Hepatocyte (in vitro differentiated cells): ENCODE results near the gene PCDHGA6. TPM values are rescaled to one million over a fixed set of nuclear protein-coding genes. Genes with fewer than 3 reads are reported as not detected.

ENCODE experiments used
- DNase-seq: peaks from one replicate; pipeline ENCODE4 v3.0.0-alpha.2; 2016; ENCODE audit warnings: low spot score
- H2AFZ ChIP-seq: fragments of 200-600 bp; sonication (generic); 2 replicates; pipeline ENCODE4 v1.6.0; 2016; ENCODE audit warnings: antibody characterized with exemption, mild to moderate bottlenecking
- H3K27ac ChIP-seq: fragments of 200-600 bp; sonication (generic); 2 replicates; pipeline ENCODE4 v1.5.1; 2016; ENCODE audit warnings: mild to moderate bottlenecking
- H3K27me3 ChIP-seq: fragments of 200-600 bp; sonication (generic); 2 replicates; pipeline ENCODE4 v1.6.1; 2016
- H3K36me3 ChIP-seq: fragments of 200-600 bp; sonication (generic); replicated peaks from 2 replicates; pipeline ENCODE4 v1.5.1; 2016; ENCODE audit warnings: low read depth; ENCODE audit not compliant: insufficient read depth
- H3K4me1 ChIP-seq: fragments of 200-600 bp; sonication (generic); 2 replicates; pipeline ENCODE4 v1.5.1; 2016; ENCODE audit warnings: mild to moderate bottlenecking, moderate library complexity; ENCODE audit not compliant: insufficient read depth
- H3K4me2 ChIP-seq: fragments of 200-600 bp; sonication (generic); 2 replicates; pipeline ENCODE4 v1.6.0; 2016
- H3K4me3 ChIP-seq: fragments of 200-600 bp; sonication (generic); 2 replicates; pipeline ENCODE4 v1.5.1; 2016; ENCODE audit warnings: mild to moderate bottlenecking
- H3K79me2 ChIP-seq: fragments of 200-600 bp; sonication (generic); 2 replicates; pipeline ENCODE4 v1.6.0; 2017; ENCODE audit warnings: mild to moderate bottlenecking
- H3K9me2 ChIP-seq: fragments of 200-600 bp; sonication (generic); replicated peaks from 2 replicates; pipeline ENCODE4 v1.6.0; 2017; ENCODE audit warnings: mild to moderate bottlenecking; ENCODE audit not compliant: insufficient read depth
- H3K9me3 ChIP-seq: fragments of 200-600 bp; sonication (generic); 2 replicates; pipeline ENCODE4 v1.5.1; 2016; ENCODE audit warnings: low read depth, mild to moderate bottlenecking
- H4K20me1 ChIP-seq: fragments of 200-600 bp; sonication (generic); 2 replicates; pipeline ENCODE4 v1.6.0; 2016; ENCODE audit warnings: mild to moderate bottlenecking; ENCODE audit not compliant: insufficient read depth, poor library complexity, severe bottlenecking
- CTCF ChIP-seq: fragments of 200-600 bp; sonication (generic); IDR thresholded peaks from 2 replicates; pipeline ENCODE4 v1.5.1; 2016; ENCODE audit warnings: antibody characterized with exemption, mild to moderate bottlenecking; ENCODE audit not compliant: poor library complexity
- EZH2 ChIP-seq: fragments of 200-600 bp; sonication (generic); IDR thresholded peaks from 2 replicates; pipeline ENCODE4 v1.6.1; 2016; ENCODE audit warnings: antibody characterized with exemption, mild to moderate bottlenecking, borderline replicate concordance
- EZH2phosphoT487 ChIP-seq: fragments of 200-600 bp; sonication (generic); IDR thresholded peaks from one replicate; pipeline ENCODE4 v1.6.1; 2018; ENCODE audit warnings: antibody characterized with exemption, mild to moderate bottlenecking, low read depth, moderate library complexity; ENCODE audit not compliant: unreplicated experiment, severe bottlenecking
- WGBS: methylation state at CpG from one replicate; pipeline ENCODE4 v1.1.6; 2016; ENCODE audit warnings: low lambda C conversion rate; ENCODE audit errors: missing lambda C conversion rate; 5-methylcytosine and 5-hydroxymethylcytosine counted together
- polyA plus RNA-seq: library from polyadenylated mRNA; unstranded; fragments of >200 nt; fragmentation: Nextera tagmentation; extraction: Ambion mirVana; gene quantifications from 2 replicates; pipeline ENCODE4 v1.2.1, GENCODE V29; 2016
- total RNA-seq: library from RNA; depleted of rRNA; stranded (reverse); fragments of >200 nt; gene quantifications from 2 replicates; pipeline ENCODE4 v1.2.3, GENCODE V29; 2014

The PCDHGA6 gene
- total and polyA plus RNA-seq, 2 experiments from 2014 or later, result 0.11 TPM; not detected in 1

- no peak overlapping the region for H3K4me2 ChIP-seq
- no peak for DNase-seq
- no peak for TF ChIP-seq CTCF
- TF ChIP-seq EZH2, result no peak
- no peak for TF ChIP-seq EZH2phosphoT487
- no peak overlapping the region for H3K27ac ChIP-seq
- no peaks in the 10 kb centered on the region for H3K27me3 ChIP-seq
- no peak overlapping the region for H3K4me3 ChIP-seq
- 94% methylated on average over 24 of the region's 24 CpGs for WGBS
- H2AFZ ChIP-seq, result no peak overlapping the region
- H4K20me1 ChIP-seq, result no peaks in the 10 kb centered on the region
- no peaks in the 10 kb centered on the region for H3K9me3 ChIP-seq
- H3K9me2 ChIP-seq, result no peaks in the 10 kb centered on the region
- H3K79me2 ChIP-seq, result no peaks in the 10 kb centered on the region
- H3K4me1 ChIP-seq, result no peaks in the 10 kb centered on the region
- H3K36me3 ChIP-seq, result no peaks in the 10 kb centered on the region
Measured at GRCh38 chr5:141355641-141356040, 18.1 kb upstream of the PCDHGA6 start.

DNA sequence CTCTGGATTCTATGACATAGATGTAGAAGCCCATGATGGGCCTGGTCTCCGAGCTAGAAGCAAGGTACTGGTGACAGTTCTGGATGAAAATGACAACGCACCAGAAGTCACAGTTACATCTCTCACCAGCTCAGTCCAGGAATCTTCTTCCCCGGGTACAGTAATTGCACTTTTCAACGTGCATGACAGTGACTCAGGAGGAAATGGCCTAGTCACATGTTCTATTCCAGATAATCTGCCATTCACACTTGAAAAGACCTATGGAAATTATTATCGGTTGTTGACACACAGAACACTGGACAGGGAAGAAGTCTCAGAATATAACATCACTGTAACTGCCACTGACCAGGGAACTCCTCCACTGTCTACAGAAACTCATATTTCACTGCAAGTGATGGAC, 17.6 kb upstream of the PCDHGA6 start:
- Histone ChIP-seq H3K27me3 (no peaks in the 10 kb centered on the region), H3K79me2 (no peaks in the 10 kb centered on the region), H3K27ac (no peak overlapping the region), H3K36me3 (no peaks in the 10 kb centered on the region), H4K20me1 (no peaks in the 10 kb centered on the region), H3K4me3 (no peak overlapping the region), H2AFZ (no peak overlapping the region), H3K4me2 (no peak overlapping the region), H3K9me3 (no peaks in the 10 kb centered on the region), H3K4me1 (no peaks in the 10 kb centered on the region), H3K9me2 (no peaks in the 10 kb centered on the region)
- TF ChIP-seq CTCF, result no peak
- no peak for TF ChIP-seq EZH2
- TF ChIP-seq EZH2phosphoT487, result no peak
- no peak for DNase-seq
- 83% methylated on average over 5 of the region's 5 CpGs for WGBS

DNA sequence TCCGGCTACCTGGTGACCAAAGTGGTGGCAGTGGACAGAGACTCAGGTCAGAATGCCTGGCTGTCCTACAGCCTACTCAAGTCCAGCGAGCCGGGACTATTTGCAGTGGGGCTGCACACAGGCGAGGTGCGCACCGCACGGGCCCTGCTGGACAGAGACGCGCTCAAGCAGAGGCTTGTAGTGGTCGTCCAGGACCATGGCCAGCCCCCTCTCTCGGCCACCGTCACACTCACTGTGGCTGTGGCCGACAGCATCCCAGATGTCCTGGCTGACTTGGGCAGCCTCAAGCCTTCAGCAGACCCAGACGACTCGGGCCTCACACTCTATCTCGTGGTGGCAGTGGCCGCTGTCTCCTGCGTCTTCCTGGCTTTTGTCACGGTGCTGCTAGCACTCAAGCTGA, 16.7 kb upstream of the PCDHGA6 start:
- TF ChIP-seq EZH2 (no peak), CTCF (no peak), EZH2phosphoT487 (no peak)
- Histone ChIP-seq H3K27ac (no peak overlapping the region), H2AFZ (no peak overlapping the region), H3K9me3 (no peaks in the 10 kb centered on the region), H3K27me3 (no peaks in the 10 kb centered on the region), H3K4me2 (no peak overlapping the region), H3K9me2 (no peaks in the 10 kb centered on the region), H4K20me1 (no peaks in the 10 kb centered on the region), H3K36me3 (no peaks in the 10 kb centered on the region), H3K79me2 (no peaks in the 10 kb centered on the region), H3K4me1 (no peaks in the 10 kb centered on the region), H3K4me3 (no peak overlapping the region)
- 91% methylated on average over 19 of the region's 19 CpGs for WGBS
- DNase-seq, result no peak

DNA sequence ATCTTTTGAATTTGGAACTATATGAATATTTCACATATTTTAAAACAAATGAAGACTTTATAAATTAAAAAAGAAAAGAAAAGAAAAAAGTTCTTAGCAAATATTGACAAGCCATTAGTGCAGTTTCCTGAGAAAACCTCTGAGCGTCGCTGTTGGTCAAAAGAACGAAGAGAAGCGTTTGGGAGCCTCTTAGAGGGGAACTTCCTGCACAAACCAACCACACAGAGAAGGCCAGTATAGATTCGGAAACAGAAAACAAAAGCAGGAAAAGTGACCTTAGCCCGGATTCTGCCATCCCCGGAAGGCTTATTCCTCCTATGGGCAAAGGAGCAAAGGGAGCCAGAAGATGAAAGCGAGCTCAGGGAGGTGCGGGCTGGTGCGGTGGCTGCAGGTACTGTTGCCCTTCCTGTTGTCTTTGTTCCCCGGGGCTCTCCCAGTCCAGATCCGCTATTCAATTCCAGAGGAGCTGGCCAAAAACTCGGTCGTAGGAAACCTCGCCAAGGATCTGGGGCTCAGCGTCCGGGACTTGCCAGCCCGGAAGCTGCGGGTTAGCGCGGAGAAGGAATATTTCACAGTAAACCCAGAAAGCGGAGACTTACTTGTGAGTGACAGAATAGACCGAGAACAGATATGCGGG, 13.8 kb upstream of the PCDHGA6 start, which contains the start of gene PCDHGB2:
Gene PCDHGB2 (plus strand): TSS at position 205 of the 637 bp plus-strand sequence. CDS start 142 bp downstream, at position 347.
- WGBS, result 80% methylated on average over 24 of the region's 24 CpGs
- H3K9me3 ChIP-seq, result peaks cover 5% of the 10 kb centered on the region

More for the DNA sequence above, 13.8 kb upstream of the PCDHGA6 start, which contains the start of gene PCDHGB2:
- no peaks in the 10 kb centered on the region for H3K9me2 ChIP-seq
- H3K4me2 ChIP-seq, result no peak within 1 kb of the TSS
- TF ChIP-seq EZH2 (no peak), CTCF (no peak), EZH2phosphoT487 (no peak)
- no peaks in the 10 kb centered on the region for H3K36me3 ChIP-seq
- no peaks in the 10 kb centered on the region for H3K27me3 ChIP-seq
- no peak within 1 kb of the TSS for H3K27ac ChIP-seq
- H3K4me1 ChIP-seq, result no peaks in the 10 kb centered on the region
- H2AFZ ChIP-seq, result no peak within 1 kb of the TSS
- no peak for DNase-seq
- no peaks in the 10 kb centered on the region for H3K79me2 ChIP-seq
- H3K4me3 ChIP-seq, result no peak within 1 kb of the TSS
- H4K20me1 ChIP-seq, result no peaks in the 10 kb centered on the region
